GM21360 (cell line): ENCODE measurements around the gene RAB29.

Experiments
- ATAC-seq: cut with Tn5 transposase; IDR thresholded peaks from one replicate; pipeline ENCODE4 v1.9.1; 2021; ENCODE audit warnings: mild to moderate bottlenecking, moderate library complexity; ENCODE audit not compliant: unreplicated experiment

Gene RAB29

GRCh38 chr1:205797168-205797567 lies 21.9 kb upstream of the RAB29 start:
- ATAC-seq, result no peak

DNA sequence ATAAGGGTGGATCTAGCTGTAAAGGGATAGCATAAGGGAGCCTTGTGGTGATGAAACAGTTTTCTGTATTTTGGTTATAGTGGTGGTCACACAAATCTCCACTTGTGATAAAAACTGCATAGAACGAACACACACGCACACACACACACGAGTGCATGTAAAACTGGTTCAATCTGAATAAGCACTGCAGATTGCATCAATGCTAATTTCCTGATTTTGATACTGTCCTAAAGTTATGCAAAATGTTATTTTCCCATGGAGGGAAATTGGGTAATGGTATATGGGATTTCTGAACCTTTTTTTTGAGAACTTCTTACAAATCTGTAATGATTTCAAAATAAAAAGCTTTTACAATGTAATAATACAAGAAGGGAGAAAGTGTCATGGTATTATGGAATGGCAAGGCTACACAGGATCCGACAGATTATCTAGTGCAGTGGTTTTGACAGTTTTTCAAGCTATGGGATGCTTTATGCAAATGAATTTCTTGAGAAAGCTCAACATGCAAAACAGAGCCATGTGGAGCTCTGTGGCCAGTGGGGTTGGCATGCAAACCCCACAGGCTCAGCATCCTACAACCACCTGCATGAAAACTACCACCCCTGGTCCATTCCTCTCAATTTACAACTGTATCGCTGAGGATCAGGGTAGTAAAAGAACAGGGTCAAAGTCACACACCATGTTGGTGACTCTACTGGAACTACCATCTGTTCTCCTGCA lies 18.9 kb upstream of the RAB29 start:
- ATAC-seq, result no peak

- ATAC-seq, result no peak
Observed at GRCh38 chr1:205792961-205793673, 17.8 kb upstream of the RAB29 start.

- ATAC-seq, result no peak
Observed at GRCh38 chr1:205792481-205792881, 17.2 kb upstream of the RAB29 start.

- no peak for ATAC-seq
Observed at GRCh38 chr1:205791568-205792180, 16.4 kb upstream of the RAB29 start.

GRCh38 chr1:205787287-205787916 lies 12.1 kb upstream of the RAB29 start:
- no peak for ATAC-seq

DNA sequence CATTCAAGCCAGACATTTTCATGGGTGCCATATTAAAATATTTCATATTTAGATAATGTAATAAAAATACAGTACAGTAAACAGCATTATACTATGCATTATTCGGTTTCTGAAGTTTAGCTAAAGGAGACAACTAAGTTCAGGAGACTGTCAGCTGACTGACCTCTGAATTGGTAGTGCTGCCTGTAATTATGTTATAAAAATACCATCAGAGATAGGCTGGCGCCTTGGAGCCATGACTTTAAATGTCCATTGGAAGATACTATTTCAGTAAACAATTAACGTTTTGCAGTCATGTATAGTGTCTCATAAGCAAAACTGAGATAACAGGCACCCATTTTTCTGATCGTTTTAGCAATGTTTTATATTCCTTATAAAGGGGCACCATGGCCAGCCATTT lies 11.3 kb upstream of the RAB29 start:
- ATAC-seq, result no peak

DNA sequence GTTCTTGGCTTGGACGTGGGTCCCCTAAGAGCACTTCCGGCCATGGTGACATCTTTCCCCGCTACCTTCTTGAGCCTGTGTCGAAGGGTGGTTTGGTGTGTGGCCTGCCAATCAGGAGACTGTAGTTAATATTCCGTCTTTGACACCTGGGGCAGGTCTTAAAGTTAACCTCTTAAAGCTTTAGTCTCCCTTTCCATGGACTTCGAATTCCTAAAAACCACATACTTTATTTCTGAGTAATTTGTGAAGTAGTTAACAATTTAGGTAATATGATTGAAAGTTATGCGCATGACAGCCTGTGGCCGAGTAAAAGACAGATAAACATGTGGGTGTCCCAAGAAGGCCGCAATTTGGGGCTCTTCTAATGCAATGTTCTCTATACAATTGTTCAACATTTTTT lies 10.2 kb upstream of the RAB29 start:
- ATAC-seq, result no peak

DNA sequence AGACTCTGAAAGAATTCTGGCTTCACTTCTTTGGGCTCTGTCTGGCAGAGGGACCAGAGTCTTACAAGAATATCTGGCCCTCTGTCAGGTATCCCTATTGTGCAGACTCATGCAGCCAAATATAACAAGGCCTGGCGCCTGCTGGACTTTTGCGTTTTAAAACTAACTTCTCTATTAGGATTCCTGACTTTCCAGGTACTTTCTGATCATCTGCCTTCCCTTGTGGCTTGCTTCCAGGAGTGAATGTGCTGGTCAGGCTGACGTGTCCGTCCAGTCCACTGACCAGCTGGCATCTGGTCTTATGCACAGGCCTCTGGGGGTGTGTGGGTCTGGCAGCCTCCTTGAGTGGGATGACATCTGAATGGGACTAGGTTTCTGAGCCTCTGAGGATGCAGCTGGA lies 8.6 kb upstream of the RAB29 start:
- ATAC-seq, result no peak

DNA sequence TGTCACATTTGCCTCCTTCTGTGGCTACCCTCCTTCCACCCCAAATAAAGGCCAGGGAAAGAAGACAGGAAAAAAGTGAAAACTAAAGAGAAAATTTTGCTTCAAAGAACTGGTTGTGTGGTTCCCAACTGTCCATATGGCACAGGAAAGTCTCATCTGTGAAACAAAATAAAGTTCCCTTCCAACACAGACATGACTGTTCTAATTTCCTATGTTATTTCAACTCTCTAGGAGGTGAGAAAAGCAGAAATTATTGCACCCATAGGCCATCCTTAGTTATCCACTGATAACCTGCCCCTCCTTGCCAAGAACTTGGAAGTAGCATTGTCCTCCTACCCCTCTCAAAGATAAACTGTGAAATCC lies 8.1 kb upstream of the RAB29 start:
- ATAC-seq, result no peak

DNA sequence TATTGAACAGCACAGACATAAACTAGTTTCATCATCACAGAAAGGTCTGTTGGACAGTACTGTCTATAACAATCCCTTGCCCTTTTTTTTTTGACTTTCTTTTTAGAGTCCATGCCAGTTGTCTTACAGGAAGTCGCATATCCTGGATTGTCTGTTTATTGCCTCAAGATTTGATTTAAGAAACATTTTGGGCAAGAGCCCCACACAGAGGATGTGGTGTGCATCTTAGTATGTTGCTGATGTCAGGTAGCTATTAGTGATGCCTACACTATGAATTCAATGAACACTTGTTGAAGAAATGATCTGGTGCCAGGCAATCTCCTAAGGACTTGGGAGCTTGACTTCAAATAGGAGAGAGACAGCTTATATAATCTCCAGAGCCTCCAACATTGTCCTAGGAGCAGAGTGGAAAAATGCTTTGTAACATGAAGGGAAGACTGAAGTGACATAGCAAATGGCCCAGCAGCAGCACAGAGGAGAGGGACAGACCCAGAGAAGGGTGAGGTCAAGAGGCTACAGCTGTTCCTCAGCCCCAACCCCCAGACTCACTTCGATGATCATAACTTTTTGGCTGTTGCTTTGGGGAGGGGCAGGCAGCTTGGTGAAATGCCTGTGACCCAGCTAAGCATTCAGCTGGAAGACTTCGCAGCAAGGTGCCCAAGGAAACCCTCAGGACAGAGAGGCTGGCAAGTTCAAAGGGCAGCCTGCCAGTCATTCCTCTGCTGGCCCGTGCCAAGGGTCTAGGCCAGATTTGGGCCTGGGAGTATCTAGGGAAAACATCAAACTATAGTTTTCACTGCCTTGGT lies 7.5 kb upstream of the RAB29 start:
- ATAC-seq, result no peak

GRCh38 chr1:205780335-205780734 lies 5.1 kb upstream of the RAB29 start:
- ATAC-seq, result no peak

- ATAC-seq, result no peak
Observed at GRCh38 chr1:205777994-205778393, 2.7 kb upstream of the RAB29 start.

DNA sequence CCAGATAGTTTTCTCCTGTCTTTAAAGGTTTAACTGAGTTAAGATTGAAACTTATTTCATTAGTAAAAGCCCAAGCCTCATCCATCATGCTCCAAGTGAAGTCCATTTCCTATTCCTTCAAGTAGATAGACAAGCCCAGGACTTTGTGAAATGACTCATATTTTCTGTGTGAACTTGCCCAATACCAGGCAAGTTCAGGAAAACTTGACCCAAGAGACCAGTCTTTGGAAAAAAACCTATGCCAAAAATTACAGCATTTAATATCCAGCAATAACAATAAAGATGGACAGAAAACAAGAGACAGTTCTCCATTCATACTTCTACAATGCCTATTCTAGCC lies 405 bp upstream of the RAB29 start:
- ATAC-seq, result no peak

- ATAC-seq, result peak; percentile 40
Observed at GRCh38 chr1:205774198-205775014, 876 bp downstream of the RAB29 start.

GRCh38 chr1:205772607-205773032 lies 2.7 kb downstream of the RAB29 start:
- no peak for ATAC-seq

GRCh38 chr1:205770618-205771017 lies 4.7 kb downstream of the RAB29 start:
- no peak for ATAC-seq

- ATAC-seq, result no peak
Observed at GRCh38 chr1:205769641-205770365, 5.5 kb downstream of the RAB29 start.

DNA sequence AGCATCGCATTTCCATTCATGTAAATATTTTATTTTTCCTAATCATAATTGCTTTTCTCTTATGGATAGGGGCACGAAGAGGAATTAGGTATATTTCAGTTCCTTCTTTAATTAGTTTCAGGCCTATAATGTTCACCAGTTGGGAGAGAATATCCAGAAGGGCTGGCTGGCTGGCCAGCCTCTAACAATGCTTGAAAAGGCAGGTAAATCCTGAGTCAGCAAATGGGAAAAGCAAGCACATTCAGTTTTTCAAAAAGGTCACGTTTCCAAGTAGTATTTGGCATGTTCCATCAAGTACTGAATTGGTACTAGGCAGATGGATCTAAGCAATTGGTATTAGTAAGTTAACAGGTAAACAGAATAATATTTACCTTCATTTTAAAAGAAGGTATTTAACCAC lies 8.0 kb downstream of the RAB29 start:
- ATAC-seq, result no peak

DNA sequence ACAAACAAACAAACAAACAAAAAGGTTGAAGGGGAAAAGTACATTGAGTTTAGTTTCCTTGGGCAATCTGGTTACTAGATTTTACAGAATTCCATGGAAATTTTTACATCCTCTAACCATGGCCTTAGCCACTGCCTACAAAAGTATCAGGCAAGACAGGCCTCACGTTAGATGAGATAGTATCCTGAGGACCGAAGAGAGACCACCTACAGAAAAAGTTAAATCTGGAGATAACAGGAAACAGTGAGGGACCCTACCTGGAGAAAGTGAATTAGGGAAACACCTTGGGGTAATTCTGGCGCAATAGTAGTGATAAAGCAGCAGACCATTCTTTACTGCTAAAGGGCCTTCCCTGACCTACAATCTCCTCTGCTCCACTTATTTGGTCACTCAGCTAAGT lies 8.7 kb downstream of the RAB29 start:
- ATAC-seq, result no peak
